ENCODE measurements around the gene CDC42BPA.

Gene CDC42BPA

DNA sequence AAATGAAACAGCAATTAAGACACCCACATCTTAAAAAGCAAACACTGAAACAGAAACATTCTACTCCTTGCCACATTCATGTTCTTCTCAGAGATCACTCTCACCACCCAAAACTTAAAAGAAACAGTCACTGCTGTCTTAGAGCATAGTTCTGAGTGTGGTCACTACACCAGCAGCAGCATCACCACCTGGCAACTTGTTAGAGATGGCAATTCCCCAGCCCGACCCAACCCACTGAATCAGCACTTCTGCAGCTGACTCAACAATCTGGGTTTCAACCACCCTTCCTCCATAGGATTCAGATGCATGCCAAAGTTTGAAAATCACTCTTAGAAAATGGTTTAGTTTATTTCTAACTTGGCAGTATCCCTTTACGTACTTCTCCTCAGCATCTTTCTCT lies 126.1 kb downstream of the CDC42BPA start:
- Histone ChIP-seq H3K4me3 (ENCODE audit: low read length) (no peak overlapping the region), H3K4me1 (ENCODE audit: control insufficient read depth, insufficient read depth, low read length) (no peaks in the 10 kb centered on the region), H3K27me3 (ENCODE audit: control insufficient read depth, insufficient read depth, low read length) (no peaks in the 10 kb centered on the region), H3K9ac (ENCODE audit: low read length) (no peak overlapping the region), H3K27ac (ENCODE audit: low read depth, low read length) (no peak overlapping the region), H3K36me3 (ENCODE audit: control insufficient read depth, insufficient read depth, low read length) (no peaks in the 10 kb centered on the region)

GRCh38 chr1:227191607-227192006 lies 126.7 kb downstream of the CDC42BPA start:
- Histone ChIP-seq H3K27ac (ENCODE audit: low read depth, low read length) (no peak overlapping the region), H3K4me1 (ENCODE audit: control insufficient read depth, insufficient read depth, low read length) (no peaks in the 10 kb centered on the region), H3K4me3 (ENCODE audit: low read length) (no peak overlapping the region), H3K36me3 (ENCODE audit: control insufficient read depth, insufficient read depth, low read length) (no peaks in the 10 kb centered on the region), H3K27me3 (ENCODE audit: control insufficient read depth, insufficient read depth, low read length) (no peaks in the 10 kb centered on the region), H3K9ac (ENCODE audit: low read length) (no peak overlapping the region)

DNA sequence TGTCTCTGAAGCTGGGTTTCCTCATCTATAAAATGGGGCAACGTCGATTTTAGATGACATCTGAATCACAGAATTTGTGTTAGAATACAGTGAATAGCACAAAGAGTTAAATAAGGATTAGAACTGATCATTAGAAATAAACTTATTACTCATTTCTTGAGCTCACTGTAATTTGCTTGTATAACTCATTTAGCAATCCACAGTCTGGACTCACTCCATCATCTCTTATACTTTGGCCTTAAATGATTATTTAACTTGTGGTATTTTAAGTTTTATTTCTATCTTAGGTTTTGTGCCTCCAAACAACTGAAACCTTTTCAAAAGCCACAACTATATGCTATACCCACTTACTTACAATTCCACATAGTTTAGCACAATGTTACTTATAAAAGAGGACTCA lies 128.0 kb downstream of the CDC42BPA start:
- no peaks in the 10 kb centered on the region for H3K4me1 ChIP-seq (ENCODE audit: control insufficient read depth, insufficient read depth, low read length)
- no peaks in the 10 kb centered on the region for H3K36me3 ChIP-seq (ENCODE audit: control insufficient read depth, insufficient read depth, low read length)
- H3K27ac ChIP-seq (ENCODE audit: low read depth, low read length), result no peak overlapping the region
- no peak overlapping the region for H3K4me3 ChIP-seq (ENCODE audit: low read length)
- H3K9ac ChIP-seq (ENCODE audit: low read length), result no peak overlapping the region
- H3K27me3 ChIP-seq (ENCODE audit: control insufficient read depth, insufficient read depth, low read length), result no peaks in the 10 kb centered on the region

- Histone ChIP-seq H3K4me3 (ENCODE audit: low read length) (no peak overlapping the region), H3K4me1 (ENCODE audit: control insufficient read depth, insufficient read depth, low read length) (no peaks in the 10 kb centered on the region), H3K36me3 (ENCODE audit: control insufficient read depth, insufficient read depth, low read length) (no peaks in the 10 kb centered on the region), H3K9ac (ENCODE audit: low read length) (no peak overlapping the region), H3K27ac (ENCODE audit: low read depth, low read length) (no peak overlapping the region), H3K27me3 (ENCODE audit: control insufficient read depth, insufficient read depth, low read length) (no peaks in the 10 kb centered on the region)
These were observed 133.0 kb downstream of the CDC42BPA start for GRCh38 chr1:227185291-227185690.

DNA sequence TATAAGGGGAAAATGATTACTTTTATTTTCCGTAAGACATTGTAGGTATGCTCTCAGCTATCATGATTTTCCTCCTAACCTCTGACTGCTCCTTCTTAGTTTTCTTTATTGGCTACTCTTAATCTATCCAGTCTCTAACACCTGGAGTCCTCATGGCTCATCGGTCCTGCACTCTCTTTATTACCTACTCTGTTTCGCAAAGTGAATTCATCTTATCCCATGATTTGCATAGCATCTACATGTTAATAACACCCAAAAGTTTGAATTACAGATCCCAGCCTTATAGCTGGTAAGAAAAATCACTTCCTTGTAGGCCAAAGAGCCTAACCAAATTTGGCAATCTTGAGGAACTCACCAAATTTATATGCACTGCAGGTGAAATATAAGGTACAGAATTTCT lies 136.3 kb downstream of the CDC42BPA start:
- Histone ChIP-seq H3K9ac (ENCODE audit: low read length) (no peak overlapping the region), H3K4me1 (ENCODE audit: control insufficient read depth, insufficient read depth, low read length) (no peaks in the 10 kb centered on the region), H3K27me3 (ENCODE audit: control insufficient read depth, insufficient read depth, low read length) (no peaks in the 10 kb centered on the region), H3K4me3 (ENCODE audit: low read length) (no peak overlapping the region), H3K36me3 (ENCODE audit: control insufficient read depth, insufficient read depth, low read length) (no peaks in the 10 kb centered on the region), H3K27ac (ENCODE audit: low read depth, low read length) (no peak overlapping the region)

GRCh38 chr1:227175611-227176010 lies 142.7 kb downstream of the CDC42BPA start:
- no peaks in the 10 kb centered on the region for H3K27me3 ChIP-seq (ENCODE audit: control insufficient read depth, insufficient read depth, low read length)
- no peak overlapping the region for H3K9ac ChIP-seq (ENCODE audit: low read length)
- H3K4me3 ChIP-seq (ENCODE audit: low read length), result no peak overlapping the region
- no peaks in the 10 kb centered on the region for H3K4me1 ChIP-seq (ENCODE audit: control insufficient read depth, insufficient read depth, low read length)
- no peaks in the 10 kb centered on the region for H3K36me3 ChIP-seq (ENCODE audit: control insufficient read depth, insufficient read depth, low read length)
- H3K27ac ChIP-seq (ENCODE audit: low read depth, low read length), result no peak overlapping the region

DNA sequence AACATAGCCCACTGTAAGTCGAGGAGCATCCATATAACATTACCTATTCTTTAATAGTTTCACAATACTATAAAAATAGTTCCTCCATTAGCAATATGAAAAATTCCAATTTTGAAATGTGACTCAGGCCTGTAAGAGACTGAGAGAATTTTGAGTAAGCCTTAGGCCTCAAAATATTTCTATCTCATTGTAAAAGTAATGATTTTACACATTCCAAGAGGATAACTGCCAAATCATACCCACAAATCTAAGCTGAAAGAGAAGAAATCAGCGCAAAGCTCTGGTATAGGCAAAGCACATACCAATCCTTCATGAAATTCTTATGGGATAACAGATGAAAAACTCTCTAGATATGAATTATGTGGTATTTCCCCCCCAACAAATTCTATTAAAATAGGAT lies 144.1 kb downstream of the CDC42BPA start:
- Histone ChIP-seq H3K4me3 (ENCODE audit: low read length) (no peak overlapping the region), H3K4me1 (ENCODE audit: control insufficient read depth, insufficient read depth, low read length) (no peaks in the 10 kb centered on the region), H3K9ac (ENCODE audit: low read length) (no peak overlapping the region), H3K27me3 (ENCODE audit: control insufficient read depth, insufficient read depth, low read length) (no peaks in the 10 kb centered on the region), H3K27ac (ENCODE audit: low read depth, low read length) (no peak overlapping the region), H3K36me3 (ENCODE audit: control insufficient read depth, insufficient read depth, low read length) (no peaks in the 10 kb centered on the region)

DNA sequence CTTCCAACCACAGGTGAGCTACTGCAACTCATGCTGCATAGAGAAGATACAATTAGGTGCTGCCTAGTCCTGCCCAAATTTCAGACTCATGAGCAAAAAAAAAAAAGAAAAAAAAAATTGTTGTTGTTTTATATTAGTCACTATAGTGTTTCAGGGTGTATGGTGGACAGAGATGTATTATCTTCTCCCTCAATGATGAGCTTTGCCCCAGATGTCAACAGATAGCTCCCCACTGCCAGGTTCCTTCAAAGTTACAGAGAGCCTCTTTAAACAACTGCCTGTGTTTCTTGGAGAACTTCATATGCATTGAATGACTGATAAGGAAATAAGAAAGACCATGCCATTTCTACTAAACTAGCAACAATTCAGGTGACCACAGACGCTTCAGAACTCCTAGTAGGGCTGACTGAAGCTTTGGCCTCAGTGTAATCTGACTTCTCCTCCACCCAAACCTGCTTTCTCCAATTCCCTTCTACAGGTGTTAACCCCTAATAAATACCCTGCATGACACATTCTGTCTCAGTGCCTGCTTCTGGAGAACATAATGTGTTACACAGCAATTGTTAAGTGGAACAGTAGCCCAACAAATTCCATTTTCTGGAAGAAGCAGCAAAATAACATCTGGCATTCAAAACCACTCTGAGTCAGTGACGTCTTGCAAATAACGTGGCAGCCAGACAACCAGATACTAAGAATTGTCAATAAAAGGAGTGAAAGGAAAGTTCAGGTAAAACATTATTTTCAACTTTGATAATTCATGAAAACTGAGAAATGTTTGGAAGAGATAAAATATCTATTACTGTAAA lies 147.7 kb downstream of the CDC42BPA start:
- no peaks in the 10 kb centered on the region for H3K27me3 ChIP-seq (ENCODE audit: control insufficient read depth, insufficient read depth, low read length)
- H3K27ac ChIP-seq (ENCODE audit: low read depth, low read length), result no peak overlapping the region
- no peaks in the 10 kb centered on the region for H3K4me1 ChIP-seq (ENCODE audit: control insufficient read depth, insufficient read depth, low read length)
- no peak overlapping the region for H3K9ac ChIP-seq (ENCODE audit: low read length)
- no peaks in the 10 kb centered on the region for H3K36me3 ChIP-seq (ENCODE audit: control insufficient read depth, insufficient read depth, low read length)
- H3K4me3 ChIP-seq (ENCODE audit: low read length), result no peak overlapping the region

DNA sequence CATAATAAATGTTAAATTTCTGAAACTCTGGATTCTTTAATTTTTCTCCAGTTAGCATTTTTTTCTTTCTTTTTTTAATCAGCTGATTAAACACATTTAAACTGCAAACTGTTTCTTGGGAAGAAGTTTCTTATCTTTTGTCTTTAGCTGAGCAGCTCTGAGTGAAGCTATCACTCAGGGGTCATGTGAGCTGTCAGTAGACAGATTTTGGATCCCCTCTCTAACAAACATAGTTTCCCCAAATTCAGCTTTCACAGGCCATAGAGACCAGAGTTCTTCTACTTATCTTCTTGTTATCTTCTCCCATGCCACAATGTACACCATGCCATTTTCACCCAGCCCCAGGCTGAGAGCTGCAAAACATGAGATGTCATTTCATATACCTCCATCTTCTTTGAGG lies 148.9 kb downstream of the CDC42BPA start:
- H3K4me3 ChIP-seq (ENCODE audit: low read length), result no peak overlapping the region
- H3K27ac ChIP-seq (ENCODE audit: low read depth, low read length), result no peak overlapping the region
- H3K36me3 ChIP-seq (ENCODE audit: control insufficient read depth, insufficient read depth, low read length), result no peaks in the 10 kb centered on the region
- H3K9ac ChIP-seq (ENCODE audit: low read length), result no peak overlapping the region
- no peaks in the 10 kb centered on the region for H3K4me1 ChIP-seq (ENCODE audit: control insufficient read depth, insufficient read depth, low read length)
- no peaks in the 10 kb centered on the region for H3K27me3 ChIP-seq (ENCODE audit: control insufficient read depth, insufficient read depth, low read length)

DNA sequence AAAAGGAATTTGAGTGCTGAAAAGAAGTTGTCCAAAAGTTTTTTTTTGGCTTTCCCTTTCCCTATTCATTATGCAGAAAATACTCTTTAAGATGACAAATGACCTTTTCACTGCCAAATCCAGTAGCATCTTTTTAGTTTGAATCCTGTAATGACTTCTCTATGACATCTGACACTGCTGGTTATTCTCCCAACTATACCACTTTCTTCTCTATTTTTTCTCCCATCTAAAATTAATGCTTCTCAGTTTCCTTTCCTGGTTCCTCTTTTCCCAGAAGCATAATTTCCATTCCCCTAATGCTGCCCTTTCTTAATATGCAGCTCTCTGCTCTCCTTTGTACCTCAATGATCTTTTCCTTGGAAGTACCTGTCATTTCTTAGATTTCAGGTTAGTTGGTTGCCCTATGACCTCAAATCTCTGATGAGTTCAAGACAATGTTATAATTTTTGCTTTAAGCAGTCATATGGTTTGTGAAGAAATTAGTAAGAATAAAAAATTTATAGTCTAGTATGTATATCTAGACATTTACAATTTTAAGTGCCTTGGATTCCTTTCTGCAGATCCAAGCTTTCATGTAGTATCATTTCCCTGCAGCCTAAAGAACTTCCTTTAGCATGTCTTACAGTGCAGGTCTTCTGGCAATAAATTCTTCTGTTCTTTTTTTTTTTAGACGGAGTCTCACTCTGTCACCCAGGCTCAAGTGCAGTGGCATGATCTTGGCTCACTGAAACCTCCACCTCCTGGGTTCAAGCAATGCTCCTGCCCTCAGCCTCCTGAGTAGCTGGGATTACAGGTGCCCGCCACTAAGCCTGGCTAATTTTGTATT lies 150.8 kb downstream of the CDC42BPA start:
- Histone ChIP-seq H3K4me3 (ENCODE audit: low read length) (no peak overlapping the region), H3K9ac (ENCODE audit: low read length) (no peak overlapping the region), H3K27ac (ENCODE audit: low read depth, low read length) (no peak overlapping the region), H3K27me3 (ENCODE audit: control insufficient read depth, insufficient read depth, low read length) (no peaks in the 10 kb centered on the region), H3K4me1 (ENCODE audit: control insufficient read depth, insufficient read depth, low read length) (no peaks in the 10 kb centered on the region), H3K36me3 (ENCODE audit: control insufficient read depth, insufficient read depth, low read length) (no peaks in the 10 kb centered on the region)

DNA sequence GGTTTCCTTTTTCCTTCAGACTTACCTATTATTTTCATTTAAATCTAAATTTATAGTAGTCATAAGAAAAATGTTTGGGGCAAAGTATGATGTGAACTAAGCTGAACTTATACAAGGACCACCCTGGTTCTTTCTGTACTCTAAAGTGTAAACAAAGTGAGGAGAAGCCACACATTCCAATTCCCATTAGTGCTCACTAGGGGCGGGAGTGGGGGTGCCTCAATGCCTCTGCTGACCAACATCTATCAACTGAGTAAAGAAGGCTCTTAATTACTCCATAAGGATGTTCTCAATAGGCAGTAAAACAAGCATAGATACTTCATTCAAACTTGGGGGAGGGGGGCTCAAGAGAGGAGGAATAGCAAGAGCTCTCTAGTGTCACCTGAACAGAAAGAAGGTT lies 151.7 kb downstream of the CDC42BPA start:
- no peak overlapping the region for H3K4me3 ChIP-seq (ENCODE audit: low read length)
- no peaks in the 10 kb centered on the region for H3K36me3 ChIP-seq (ENCODE audit: control insufficient read depth, insufficient read depth, low read length)
- H3K27me3 ChIP-seq (ENCODE audit: control insufficient read depth, insufficient read depth, low read length), result no peaks in the 10 kb centered on the region
- no peak overlapping the region for H3K27ac ChIP-seq (ENCODE audit: low read depth, low read length)
- H3K9ac ChIP-seq (ENCODE audit: low read length), result no peak overlapping the region
- H3K4me1 ChIP-seq (ENCODE audit: control insufficient read depth, insufficient read depth, low read length), result no peaks in the 10 kb centered on the region

- H3K36me3 ChIP-seq (ENCODE audit: control insufficient read depth, insufficient read depth, low read length), result no peaks in the 10 kb centered on the region
- H3K27me3 ChIP-seq (ENCODE audit: control insufficient read depth, insufficient read depth, low read length), result no peaks in the 10 kb centered on the region
- no peaks in the 10 kb centered on the region for H3K4me1 ChIP-seq (ENCODE audit: control insufficient read depth, insufficient read depth, low read length)
- H3K27ac ChIP-seq (ENCODE audit: low read depth, low read length), result no peak overlapping the region
- H3K9ac ChIP-seq (ENCODE audit: low read length), result no peak overlapping the region
- no peak overlapping the region for H3K4me3 ChIP-seq (ENCODE audit: low read length)
These were observed 156.8 kb downstream of the CDC42BPA start for GRCh38 chr1:227161470-227161869.

DNA sequence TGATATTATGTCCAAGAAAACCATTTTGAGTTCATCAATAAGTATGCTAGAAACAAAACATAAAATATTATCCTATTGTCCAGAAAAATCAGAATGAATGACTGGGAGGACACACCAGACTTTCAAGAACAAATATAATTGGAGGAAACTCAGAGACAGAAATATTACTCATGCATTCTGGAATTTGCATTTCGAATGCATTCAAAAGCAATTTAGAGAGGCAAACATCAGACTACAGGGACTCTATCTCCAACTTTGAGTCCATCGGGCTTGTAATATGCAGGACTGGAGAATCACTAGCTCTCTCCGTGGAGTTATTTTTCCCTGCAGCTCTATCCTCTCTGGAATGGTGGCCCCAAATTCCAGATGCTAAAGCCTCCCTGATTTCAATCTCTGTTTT lies 161.8 kb downstream of the CDC42BPA start:
- peaks cover 3% of the 10 kb centered on the region for H3K4me1 ChIP-seq (ENCODE audit: control insufficient read depth, insufficient read depth, low read length)
- no peaks in the 10 kb centered on the region for H3K27me3 ChIP-seq (ENCODE audit: control insufficient read depth, insufficient read depth, low read length)
- no peak overlapping the region for H3K4me3 ChIP-seq (ENCODE audit: low read length)
- no peak overlapping the region for H3K27ac ChIP-seq (ENCODE audit: low read depth, low read length)
- no peak overlapping the region for H3K9ac ChIP-seq (ENCODE audit: low read length)
- no peaks in the 10 kb centered on the region for H3K36me3 ChIP-seq (ENCODE audit: control insufficient read depth, insufficient read depth, low read length)

Measured in rectal smooth muscle tissue (tissue), 1 donor.